ENCODE measurements around the gene HIP1R.
A peak's percentile ranks its signal among the peaks of the same experiment; 100 is the strongest.

HIP1R gene

DNA sequence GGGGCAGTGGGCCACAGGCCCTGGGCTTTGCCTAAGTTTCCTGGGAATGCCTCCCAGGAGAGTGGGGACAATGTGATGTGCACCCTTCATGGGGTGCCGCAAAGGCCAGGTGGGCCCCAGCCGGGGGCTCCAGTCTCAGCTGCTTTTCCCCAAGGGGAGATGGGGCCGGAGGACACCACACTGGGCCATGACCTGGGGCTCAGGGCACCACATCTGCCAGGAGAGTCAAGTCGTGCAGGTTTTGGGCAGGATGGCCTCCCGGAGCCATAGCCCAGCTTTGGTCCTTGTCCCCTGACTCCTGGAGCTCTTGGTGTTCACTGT lies 12.2 kb downstream of the HIP1R start:
- no peak for DNase-seq

DNA sequence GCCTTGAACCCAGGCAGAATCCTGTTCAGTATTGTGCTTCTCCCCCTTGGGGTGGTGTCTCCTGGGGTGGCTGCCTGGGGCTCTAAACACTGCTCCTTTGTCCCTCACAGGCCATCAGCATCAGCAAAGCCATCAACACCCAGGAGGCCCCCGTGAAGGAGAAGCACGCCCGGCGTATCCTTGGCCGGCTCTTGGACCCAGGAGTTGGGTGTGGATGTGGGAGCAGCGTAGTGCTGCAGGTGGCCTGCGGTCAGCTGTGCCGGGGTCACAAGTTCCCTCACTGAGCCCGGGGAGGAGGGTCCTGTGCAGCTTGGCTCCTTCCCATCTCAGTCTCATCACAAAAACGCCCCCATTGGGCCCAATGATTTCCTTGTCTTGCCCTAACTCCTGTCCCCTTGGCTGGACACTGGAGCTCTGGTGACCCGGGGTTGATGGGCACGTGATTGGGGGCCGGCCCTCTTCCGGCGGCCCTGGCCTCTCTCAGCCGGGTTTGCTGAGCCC lies 12.7 kb downstream of the HIP1R start:
- DNase-seq = no peak

DNA sequence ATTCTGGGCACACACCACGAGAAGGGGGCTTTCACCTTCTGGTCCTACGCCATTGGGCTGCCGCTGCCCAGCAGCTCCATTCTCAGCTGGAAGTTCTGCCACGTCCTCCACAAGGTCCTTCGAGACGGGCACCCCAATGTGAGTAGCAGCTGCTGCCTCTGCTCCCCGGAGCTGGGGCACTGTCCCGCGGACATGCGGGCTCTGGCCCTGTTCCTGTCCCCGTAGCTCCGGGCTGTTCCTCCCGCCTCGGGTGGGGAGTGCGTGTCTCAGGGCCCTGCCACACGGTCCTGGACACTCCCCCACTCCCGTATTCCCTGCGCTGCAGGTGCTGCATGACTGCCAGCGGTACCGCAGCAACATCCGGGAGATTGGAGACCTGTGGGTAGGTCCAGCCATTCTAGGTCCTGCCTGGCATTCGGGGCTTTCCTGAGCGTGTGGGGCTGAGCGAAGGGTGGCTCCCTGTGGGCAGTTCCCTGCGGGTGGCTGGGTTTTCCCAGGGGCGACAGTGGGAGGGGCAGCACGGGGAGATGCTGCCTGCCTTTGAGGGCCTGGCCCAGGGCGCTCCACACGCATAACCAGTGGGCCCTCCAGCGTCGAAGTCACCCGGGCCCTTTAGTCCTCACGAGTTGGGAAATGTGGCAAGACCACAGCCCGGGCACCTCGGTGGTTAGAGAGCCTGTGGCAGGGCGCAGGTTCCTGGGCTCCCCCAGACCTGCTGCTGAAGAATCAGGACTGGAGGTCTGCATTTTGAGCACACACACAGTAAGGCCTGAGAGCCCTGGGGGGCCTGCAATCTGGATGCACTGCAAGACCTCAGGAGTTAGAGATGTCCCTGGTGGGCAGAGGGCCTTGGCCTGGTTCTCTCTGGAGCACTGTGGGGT lies 13.5 kb downstream of the HIP1R start:
- no peak for DNase-seq

DNA sequence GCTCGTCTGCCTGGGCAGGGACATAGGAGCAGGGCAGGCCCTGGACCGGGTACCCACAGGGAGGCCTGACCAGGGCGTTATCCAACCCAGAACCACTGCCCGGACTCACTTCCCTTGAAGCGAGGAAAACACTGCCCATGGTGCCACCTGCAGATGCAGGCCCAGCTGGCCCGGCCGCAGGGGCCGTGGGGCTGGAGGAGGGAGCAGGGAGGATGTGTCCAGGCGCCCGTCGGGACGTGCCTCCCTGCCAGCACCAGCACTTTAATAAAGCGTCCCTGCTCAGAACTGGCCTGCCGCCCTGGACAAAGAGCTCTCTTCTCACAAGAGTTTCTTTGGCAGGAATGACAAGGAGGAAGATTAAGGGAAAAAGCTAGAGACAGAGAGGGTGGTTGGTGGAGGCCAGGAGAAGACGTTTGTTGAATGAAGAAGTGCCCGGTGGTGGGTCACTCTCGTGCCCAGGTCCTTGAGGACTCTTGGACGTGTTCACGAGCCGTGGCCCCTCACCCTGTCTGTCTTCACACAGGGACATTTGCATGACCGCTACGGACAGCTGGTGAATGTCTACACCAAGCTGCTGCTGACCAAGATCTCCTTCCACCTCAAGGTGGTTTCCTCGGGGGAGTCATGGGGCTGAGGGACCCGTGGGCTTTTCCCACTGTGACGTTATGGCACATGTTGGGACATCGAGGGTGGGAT lies 14.2 kb downstream of the HIP1R start:
- no peak for DNase-seq

DNA sequence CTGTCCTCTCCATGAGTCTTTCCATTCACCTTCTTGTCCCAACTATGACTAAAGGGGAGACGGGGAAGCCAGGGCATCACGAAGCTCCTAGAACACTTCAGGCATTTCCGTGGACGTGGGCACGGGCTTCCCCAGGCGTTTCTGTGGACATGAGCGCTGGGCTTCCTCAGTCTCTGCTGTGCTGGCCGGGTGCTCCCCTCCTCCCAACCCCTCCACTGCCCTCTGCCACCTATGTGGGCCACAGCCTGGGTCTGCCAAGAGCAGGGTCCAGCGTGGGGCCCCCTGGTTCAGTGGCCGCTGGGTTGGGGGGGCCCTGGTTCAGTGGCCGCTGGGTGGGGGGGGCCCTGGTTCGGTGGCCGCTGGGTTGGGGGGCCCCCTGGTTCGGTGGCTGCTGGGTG lies 14.8 kb downstream of the HIP1R start:
- no peak for DNase-seq

DNA sequence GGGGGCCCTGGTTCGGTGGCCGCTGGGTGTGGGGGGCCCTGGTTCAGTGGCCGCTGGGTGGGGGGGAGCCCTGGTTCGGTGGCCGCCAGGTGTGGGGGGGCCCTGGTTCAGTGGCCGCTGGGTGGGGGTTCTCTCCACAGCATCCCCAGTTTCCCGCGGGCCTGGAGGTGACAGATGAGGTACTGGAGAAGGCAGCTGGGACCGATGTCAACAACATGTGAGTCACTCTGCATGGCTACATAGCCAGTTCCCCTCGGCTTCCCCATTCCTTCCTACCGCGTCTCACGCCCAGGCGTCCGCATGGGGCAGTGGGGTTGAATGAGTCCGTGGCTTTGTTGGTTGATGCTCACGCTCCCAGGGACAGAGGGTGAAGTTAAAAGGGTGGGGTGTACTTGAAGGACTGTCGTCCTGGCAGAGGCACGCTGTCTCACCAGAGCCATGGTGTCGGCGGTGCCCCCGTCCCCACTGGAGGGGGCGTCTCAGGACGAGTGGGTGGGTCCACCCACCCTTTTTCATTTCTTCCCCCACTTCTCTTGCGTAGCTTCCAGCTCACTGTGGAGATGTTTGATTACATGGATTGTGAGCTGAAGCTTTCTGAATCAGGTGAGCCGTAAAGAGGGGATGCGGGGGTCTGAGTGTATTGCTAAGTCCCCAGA lies 15.6 kb downstream of the HIP1R start:
- no peak for DNase-seq

DNA sequence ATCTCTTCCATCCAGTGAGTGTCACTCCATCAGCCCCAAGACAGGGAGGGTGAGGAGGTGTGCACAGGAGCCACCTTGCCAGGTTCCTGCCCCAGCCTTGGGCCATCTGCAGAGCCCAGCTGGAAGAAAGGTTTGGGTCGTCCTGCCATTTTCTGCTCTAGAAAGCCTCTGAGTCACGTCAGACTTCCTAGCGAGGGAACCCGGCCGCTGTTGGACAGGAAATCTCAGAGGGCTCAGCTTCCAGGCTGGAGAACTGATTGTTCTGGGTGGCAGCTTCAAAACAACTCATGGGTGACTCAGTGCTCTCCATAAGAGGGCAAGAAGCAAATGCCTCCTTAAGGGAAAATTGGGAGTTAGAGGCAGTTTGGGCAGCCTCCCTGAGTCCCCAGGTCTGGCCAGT lies 16.6 kb downstream of the HIP1R start:
- no peak for DNase-seq

DNA sequence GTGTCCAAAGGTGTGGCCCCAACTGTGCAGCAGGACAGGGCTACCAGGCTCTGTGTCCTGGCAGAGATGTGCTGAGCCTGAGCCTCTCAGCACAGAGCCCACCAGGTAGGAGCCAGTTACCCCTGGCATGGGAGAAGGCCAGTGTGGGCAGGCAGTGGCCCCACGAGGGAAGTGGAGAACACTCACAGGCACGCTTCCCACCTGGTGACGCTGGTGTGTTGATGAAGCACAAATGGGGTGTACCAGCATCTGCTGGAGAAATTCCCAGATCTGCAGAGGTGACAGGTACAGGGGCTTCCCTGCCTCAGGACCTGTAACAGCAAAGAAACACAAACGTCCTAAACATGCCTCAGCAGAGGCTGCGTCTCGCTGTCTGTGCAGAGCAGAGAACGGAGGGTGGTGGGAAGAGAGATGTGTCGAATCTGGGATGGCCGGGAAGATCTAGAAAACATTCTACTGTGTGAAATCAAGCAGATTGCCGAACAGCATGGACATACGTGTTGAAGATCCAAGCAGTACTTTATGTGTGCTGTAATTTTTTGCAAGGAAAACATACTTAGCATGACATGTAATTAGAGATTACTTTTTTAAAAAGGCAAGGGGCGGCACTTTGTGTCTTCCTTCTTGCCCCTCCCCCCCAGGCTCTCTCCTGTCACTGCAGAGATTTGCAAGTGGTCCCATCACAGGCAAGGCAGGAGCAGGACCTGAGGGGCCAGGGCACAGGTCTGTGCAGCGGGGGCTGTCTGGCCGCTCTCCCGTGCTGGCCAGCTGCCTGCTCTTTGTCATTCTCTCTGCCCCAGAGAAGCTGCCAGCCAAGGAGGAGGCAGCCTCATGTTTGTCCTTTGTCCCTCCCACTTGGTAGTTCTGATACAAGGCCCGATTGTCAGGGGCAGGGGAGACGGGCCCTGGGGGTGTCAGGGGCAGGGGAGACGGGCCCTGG lies 17.3 kb downstream of the HIP1R start:
- DNase-seq = no peak

DNA sequence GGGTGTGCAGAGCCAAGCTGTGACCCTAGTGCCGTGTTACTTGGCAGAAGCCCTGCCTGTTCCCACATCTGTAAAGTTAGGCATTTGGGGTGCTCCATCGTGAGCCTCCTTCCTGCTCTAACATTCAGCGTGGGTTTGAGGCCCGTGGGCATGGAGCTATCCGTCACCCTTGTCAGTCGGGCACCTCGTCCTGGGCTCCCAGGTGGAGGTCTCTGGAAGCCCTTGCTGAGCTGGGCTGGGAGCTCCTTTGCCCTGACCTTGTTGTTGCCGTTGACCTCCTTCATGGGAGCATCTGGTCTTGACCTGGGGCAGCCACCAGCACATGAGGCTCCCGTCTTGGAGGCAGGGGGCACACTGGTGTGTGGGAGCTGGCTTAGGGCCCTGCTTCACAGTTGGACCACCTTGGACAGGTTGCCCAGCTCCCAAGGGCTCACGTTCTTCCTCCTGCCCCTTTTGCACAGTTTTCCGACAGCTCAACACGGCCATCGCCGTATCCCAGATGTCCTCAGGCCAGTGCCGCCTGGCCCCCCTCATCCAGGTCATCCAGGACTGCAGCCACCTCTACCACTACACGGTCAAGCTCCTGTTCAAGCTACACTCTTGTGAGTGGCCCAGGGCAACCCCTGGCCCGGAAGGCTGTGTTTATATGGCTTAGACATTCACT lies 18.5 kb downstream of the HIP1R start:
- no peak for DNase-seq

DNA sequence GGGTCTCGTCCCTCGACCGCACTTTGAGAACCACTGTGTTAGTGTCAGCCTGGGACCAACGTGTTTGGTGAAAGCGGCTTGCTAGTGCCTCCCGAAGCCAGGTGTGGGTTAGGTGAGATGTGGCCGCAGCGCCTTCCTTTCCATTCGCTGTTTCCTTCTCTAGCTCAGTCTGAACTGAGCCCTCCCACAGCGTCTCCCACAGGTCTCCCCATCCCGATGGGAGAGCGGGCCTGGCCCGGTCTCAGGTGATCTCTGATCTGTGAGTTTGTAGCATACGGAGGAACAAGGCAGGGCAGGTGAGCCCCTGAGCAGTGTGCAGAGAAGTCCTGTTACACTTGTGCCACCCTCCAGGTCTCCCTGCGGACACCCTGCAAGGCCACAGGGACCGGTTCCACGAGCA lies 19.3 kb downstream of the HIP1R start:
- no peak for DNase-seq

DNA sequence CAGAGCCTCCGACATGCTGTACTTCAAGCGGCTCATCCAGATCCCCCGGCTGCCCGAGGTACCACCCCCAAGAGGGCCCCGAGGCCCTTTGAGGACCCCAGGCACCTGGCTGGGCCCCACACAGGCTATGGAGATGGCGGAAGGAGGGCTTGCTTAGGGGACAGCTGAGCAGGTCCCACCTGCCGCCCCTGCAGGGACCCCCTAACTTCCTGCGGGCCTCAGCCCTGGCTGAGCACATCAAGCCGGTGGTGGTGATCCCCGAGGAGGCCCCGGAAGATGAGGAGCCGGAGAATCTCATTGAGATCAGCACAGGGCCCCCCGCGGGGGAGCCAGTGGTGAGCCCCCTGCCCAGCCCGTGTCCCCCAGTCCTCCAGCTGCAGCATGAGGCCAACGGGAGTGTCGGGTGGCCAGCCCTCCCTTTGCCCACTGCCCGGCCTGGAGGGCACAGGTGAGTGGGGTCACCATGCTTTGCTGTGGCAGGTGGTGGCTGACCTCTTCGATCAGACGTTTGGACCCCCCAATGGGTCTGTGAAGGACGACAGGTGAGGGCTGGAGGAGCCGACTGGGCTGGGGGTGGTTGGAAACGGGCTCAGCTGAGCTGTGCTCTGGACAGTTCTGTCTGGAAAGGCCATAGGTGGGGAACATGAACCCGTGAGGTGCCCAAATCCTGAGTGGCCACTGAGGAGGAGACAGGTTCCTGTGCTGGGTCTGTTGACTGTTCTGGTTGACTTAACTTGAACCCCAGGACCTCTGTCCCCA lies 20.0 kb downstream of the HIP1R start:
- DNase-seq = no peak

DNA sequence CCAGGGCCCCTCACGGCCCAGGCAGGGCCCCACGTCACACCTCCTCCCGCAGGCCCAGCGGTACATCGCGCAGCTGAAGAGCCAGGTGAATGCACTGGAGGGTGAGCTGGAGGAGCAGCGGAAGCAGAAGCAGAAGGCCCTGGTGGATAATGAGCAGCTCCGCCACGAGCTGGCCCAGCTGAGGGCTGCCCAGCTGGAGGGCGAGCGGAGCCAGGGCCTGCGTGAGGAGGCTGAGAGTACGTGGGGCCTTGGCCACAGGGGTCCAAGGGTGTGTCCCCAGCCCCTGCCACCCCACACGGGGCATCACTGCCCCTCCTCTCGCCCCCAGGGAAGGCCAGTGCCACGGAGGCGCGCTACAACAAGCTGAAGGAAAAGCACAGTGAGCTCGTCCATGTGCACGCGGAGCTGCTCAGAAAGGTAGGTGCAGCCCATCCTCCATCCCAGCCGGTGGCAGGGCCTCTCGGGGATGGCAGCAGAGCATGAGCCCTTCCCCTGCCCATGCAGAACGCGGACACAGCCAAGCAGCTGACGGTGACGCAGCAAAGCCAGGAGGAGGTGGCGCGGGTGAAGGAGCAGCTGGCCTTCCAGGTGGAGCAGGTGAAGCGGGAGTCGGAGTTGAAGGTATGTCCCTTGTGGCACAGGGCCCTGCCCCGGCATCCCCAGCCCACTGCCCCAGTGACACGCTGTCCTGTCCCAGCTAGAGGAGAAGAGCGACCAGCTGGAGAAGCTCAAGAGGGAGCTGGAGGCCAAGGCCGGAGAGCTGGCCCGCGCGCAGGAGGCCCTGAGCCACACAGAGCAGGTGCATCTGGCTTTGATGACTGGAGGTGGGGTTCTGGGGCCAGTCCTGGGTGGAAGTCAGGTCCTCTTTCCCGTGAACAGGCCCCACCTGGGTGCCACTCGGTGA lies 20.9 kb downstream of the HIP1R start:
- no peak for DNase-seq

DNA sequence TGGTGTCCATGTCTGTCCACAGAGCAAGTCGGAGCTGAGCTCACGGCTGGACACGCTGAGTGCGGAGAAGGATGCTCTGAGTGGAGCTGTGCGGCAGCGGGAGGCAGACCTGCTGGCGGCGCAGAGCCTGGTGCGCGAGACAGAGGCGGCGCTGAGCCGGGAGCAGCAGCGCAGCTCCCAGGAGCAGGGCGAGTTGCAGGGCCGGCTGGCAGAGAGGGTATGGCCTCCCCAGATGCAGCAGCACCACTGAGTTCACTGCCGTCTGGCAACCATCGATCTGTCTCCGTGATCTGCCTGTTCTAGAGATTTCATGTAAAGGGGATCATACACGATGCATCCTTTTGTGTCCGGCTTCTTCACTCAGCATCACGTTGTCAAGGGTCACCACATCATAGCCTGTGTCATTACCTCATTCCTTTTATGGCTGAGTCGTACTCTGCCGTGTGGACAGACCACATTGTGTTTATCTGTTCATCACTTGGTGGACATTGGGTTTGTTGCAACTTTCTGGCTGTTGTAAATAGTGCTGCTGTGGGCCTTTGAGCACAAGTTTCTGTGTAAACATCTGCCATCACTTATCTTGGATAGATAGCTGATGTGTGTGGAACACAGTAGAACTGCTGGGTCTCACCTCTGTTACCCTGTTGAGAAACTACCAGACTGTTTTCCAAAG lies 21.9 kb downstream of the HIP1R start:
- no peak for DNase-seq

DNA sequence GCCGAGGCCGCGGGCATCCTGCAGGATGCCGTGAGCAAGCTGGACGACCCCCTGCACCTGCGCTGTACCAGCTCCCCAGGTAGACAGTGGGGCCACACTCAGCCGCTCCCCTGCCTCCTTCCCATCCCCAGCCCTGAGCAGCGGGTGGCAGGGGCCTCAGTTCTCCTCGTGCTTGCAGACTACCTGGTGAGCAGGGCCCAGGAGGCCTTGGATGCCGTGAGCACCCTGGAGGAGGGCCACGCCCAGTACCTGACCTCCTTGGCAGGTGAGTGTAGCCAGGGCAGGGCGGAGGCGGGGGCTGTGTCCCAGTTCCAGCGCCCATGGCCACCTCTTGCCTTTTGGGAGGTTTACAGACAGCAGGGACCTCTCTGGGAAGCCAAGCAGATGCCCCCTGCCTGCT lies 22.9 kb downstream of the HIP1R start:
- DNase-seq = no peak

DNA sequence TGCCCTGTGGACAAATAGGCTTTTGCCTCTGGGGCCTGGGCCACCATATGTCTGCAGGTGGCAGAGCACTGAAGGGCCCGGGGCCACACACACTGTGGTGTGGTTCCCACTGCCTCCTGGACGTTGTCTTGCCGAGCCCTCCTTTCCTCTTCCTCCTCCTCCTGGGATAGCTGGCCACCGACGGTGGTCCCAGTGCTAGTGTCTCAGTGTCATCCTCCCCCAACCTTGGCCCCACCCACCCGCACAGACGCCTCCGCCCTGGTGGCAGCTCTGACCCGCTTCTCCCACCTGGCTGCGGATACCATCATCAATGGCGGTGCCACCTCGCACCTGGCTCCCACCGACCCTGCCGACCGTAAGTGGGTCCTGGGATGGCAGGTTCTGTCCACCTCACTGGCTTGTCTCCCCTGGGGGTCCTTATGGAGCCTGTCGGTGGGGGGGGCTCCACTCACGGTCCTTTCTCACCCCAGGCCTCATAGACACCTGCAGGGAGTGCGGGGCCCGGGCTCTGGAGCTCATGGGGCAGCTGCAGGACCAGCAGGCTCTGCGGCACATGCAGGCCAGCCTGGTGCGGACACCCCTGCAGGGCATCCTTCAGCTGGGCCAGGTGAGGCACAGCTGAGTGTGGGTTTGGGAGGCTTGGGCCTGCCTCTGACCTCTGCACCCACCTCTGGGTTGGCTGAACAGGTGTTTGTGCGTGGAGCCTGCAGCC lies 23.5 kb downstream of the HIP1R start:
- DNase-seq = no peak

DNA sequence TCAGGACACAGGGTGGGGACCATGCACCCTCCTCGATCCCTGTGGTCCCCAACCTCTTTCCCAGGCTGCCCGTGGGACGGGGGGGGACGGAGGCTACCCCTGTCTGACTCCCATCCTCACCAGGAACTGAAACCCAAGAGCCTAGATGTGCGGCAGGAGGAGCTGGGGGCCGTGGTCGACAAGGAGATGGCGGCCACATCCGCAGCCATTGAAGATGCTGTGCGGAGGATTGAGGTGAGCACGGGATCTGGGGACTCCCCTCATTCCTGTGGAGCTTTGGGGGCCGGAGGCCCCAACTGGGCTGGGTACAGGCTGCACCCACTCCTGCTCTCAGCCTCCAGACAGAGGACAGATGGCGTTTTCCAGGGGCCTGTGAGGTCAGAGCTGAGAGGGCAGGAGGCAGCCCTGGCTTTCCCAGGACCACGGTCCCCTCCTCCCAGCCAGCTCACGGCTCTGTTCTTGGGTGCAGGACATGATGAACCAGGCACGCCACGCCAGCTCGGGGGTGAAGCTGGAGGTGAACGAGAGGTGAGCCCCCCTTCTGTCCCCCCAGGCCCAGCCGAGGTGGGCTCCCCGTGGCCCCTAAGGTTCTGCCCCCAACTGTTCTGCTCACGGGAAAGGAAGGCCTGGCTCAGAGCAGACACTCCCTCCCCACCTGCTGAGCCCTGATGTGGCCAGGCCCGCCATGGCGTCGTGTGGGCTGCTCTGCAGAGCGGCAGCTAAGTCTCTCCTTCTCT lies 24.2 kb downstream of the HIP1R start:
- no peak for DNase-seq

DNA sequence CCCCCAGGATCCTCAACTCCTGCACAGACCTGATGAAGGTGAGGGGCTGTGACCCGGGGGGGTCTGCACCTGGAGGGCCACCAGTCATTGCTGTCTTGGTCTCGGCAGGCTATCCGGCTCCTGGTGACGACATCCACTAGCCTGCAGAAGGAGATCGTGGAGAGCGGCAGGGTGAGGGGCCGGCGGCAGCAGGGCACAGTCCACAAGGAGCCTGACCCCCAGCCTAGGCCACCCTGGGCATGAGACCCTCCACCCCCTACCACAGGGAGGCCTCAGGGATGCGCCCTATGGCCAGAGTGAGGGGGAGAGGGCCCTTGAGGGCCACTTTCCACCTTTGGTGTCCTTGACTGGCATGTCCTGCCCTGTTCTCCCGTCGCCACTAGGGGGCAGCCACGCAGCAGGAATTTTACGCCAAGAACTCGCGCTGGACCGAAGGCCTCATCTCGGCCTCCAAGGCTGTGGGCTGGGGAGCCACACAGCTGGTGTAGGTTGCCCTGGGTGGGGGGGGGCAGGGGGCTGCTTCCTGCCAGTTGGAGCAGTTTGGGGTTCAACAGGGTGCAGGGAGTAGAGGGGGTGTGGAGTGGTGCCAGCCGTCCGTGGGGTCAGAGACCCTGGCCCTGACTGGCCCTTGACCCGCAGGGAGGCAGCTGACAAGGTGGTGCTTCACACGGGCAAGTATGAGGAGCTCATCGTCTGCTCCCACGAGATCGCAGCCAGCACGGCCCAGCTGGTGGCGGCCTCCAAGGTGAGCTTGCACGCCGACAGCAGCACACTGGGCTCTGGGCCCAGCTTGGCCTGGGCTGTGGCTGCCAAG lies 25.0 kb downstream of the HIP1R start:
- peak; percentile 57 for DNase-seq
